ENCODE results near the gene NTM.

- TF ChIP-seq TAF1 (IDR thresholded peaks at IDR 0.05; ENCODE audit: borderline replicate concordance, low read depth, low read length) (no peak), POLR2A (IDR thresholded peaks at IDR 0.05; ENCODE audit: low read depth, low read length) (no peak), POLR2AphosphoS5 (IDR thresholded peaks at IDR 0.05; ENCODE audit: low read depth, low read length) (no peak)
Observed at GRCh38 chr11:131674051-131674755, 303.8 kb downstream of the NTM start.

Measured in GM12892 (cell line).